ENCODE results near the gene SH3BGRL2.

SH3BGRL2 gene

DNA sequence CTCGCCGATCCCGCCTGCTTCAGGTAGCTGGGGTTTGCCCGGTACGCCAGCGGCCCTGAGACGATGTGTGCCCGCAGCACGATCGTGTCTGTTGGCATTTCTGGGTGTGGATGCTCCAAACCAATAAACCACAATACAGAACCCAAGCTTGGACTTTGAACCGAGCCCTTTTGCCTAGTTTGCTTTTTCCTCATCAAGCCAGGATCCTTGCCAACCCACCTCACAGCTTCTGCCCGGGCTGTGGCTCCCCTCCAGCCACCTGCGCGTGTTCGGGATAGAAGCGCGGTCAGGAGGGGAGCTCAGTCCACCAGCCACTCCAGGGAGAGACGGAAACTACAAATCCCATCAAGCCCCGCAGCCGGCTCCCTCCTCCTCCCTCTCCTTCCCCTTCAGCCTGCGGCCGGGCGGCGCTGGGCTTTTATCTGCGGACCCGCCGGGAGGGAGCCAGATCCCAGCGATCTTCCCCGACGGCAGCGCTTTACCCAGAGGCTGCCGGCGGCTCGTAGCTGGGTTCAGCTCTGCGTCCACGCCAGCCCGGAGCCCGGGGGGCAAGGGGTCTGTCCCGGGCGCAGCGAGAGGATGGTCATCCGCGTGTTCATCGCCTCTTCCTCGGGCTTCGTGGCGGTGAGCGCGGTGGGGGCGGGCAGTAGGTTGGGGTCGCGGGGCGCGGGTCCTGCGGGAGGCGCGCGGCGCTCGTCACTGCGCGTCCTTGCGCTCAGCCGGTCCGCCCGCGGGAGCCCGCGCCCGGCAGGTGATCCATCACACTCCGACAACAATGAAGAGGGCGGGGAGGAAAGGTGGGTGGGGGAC lies at the start of gene SH3BGRL2:
TSS of gene SH3BGRL2 (plus strand) at position 447 of the 810 bp plus-strand sequence. CDS start at position 580, 133 bp downstream.
- peak; percentile 44 for DNase-seq (ENCODE audit: low spot score)

DNA sequence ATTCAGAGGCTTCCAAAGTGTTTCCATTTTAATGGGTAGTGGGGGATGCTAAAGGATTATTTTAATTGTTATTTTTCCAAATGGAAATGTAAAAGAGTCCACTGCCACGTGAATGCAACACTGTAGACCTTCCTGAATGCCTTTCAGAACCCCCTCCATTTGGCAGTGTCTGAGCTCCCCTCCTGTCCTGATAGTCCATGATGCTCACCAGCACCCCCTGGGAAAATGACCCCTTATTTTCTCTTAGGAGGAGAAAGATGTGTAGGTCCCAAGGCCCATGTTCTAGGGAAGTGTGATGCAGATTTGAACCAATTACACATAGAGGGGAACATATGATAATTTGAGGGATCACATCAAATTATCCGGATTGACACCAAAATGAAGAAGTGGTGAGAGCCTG lies 46.8 kb upstream of the SH3BGRL2 start:
- no peak for DNase-seq (ENCODE audit: low spot score)

DNA sequence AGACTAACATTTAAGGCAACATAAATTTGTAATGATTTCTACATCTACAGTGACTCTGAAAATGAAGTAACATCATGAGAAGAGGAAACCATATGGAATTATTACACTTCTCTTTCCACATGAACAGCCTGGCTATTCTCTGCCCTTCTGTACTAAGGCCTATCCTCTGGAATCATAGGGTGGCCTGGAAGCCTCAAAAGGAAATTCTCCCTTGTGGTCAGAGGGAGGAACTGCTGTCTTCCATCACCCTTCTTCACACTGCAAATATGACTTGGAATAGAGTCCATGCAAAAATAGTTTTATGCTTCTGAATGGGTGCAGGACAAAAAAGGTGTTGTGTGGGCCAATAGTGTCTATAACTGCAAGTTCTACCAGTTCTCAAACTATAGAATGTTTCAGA lies 44.6 kb upstream of the SH3BGRL2 start:
- DNase-seq (ENCODE audit: low spot score), result peak; percentile 7

DNA sequence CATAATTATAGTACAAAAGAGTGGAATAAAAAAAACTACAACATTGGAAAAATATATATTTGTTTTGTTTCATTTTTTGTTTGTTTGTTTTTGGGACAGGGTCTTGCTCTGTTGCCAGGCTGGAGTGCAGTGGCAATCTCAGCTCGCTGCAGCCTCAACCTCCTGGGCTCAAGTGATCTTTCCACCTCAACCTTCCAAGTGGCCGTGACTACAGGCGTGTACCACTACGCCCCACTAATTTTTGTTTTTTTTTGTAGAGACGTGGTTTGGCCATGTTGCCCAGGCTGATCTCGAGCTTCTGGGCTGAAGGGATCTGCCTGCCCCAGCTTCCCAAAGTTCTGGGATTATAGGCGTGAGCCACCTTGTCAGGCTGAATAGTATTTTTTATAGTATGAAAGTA lies 41.4 kb upstream of the SH3BGRL2 start:
- no peak for DNase-seq (ENCODE audit: low spot score)

DNA sequence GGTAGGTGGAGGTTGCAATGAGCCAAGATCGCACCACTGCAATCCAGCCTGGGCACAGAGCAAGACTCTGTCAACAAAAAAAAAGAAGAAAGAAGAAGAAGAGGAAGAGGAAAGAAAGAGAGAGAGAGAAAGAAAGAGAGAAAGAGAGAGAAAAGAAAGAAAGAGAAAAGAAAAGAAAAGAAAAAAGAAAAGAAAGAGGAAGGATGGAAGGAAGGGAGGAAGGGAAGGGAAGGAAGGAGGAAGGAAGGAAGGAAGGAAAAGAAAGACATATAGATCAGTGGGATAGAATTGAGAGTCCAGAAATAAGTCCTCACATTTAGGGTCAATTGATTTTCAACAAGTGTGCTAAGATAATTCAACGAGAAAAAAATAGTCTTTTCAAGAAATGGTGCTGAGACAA lies 34.0 kb upstream of the SH3BGRL2 start:
- no peak for DNase-seq (ENCODE audit: low spot score)

DNA sequence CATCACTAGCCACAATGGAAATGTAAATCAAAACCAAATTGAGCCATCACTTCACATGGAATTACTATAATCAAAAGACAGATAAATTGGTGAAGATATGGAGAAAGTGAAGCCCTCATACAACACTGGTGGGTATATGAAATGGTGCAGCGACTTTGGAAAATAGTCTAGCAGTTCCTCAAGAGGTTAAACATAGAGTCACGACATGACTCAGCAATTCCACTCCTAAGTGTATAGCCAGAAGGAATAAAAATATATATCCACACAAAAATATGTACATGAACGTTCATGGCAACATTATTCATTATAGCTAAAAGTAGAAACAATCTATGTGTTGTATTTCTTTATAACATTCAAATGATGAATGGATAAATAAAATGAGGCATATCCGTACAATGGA lies 33.1 kb upstream of the SH3BGRL2 start:
- DNase-seq (ENCODE audit: low spot score), result no peak

DNA sequence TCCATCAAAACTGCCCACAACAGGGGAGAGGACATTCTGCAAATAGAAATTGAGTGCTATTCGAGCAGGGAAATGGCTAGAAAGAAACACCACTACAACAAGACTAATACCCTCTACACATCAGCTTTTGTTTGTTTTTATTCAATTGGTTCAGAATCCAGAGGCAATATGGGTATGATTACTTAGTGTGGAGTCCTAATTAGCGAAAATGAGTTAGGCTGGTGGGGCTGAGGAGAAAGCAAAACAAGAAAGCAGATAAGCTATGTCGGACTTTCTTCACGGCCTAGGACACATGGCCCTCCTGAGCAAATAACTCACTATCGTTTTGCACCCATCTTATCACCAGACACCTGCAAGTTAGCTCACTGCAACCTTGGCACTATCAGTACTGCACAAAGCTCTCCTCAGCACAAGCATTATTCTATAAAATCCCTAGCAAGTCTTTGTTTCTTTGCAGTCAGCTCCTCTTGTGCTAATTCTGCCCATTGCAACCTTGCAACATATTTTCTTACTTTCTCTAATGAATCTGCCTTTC lies 31.3 kb upstream of the SH3BGRL2 start:
- DNase-seq (ENCODE audit: low spot score), result no peak

DNA sequence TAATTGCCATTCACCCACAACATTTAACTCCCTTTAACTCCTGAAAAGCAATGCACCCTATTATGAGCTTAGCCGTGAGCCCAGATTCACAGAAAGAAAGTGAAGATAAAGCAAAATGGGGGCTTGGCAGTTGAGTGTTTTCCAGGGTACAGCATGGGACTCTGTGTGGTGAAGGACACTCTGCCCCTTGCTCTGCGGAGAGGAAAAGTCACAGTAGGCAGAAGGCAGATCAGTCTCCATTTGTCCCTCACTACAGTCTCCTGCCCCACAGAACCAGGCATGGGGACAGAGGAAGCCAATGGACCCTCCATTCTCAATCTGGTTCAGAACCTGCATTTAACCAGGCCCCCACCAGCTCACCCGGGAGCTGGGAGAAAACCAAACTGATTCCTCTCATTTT lies 30.8 kb upstream of the SH3BGRL2 start:
- no peak for DNase-seq (ENCODE audit: low spot score)

DNA sequence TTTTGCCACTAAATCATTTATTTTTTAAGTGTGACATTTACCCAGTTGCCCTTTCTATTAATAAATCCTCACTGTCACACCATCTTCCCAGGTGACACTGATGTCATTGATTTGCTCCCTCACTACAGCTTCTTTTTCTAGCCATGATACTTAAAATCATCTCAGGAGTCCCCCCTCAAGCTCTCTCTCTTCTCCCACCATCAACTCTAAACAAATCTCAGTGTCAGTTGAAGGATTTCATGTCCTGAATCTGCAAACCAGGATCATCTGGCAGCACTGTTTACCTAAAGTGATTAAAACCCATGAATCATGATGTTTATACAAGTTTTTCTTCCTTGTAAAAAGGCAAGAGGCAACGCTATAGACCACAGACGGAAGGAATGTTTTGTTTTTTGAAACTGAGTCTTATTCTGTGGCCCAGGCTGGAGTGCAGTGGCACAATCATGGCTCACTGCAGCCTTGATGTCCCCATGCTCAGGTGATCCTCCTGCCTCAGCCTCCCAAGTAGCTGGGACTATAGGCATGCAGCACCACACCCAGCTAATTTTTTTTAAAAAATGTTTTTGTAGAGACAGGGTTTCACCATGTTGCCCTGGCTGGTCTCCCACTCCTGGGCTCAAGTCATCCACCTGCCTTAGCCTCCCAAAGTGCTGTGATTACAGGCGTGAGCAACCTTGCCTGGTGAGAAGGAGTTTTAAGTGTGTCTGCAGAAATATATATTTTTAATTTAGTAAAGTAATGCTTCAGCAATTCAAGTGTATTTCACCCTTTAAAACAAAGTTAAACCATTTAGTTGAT lies 30.1 kb upstream of the SH3BGRL2 start:
- no peak for DNase-seq (ENCODE audit: low spot score)

DNA sequence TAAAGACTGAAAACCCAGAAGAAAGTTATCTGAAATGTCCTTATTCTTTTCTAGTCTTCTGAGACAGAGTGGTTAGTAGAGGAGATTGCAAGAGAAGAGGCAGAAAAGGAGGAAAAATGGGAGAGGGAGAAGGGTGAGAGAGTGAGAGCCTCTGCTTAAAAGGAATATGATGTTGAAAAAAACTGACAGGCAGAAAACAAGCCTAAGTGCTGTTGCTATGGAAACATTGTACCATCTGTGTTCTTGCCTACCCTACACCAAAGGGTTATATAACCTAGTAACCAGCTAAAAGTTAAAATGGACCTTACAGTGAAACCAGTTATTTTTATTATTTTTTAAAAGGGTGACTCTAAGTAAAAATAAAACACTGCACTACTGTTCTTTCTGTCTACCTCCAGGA lies 28.3 kb upstream of the SH3BGRL2 start:
- no peak for DNase-seq (ENCODE audit: low spot score)

DNA sequence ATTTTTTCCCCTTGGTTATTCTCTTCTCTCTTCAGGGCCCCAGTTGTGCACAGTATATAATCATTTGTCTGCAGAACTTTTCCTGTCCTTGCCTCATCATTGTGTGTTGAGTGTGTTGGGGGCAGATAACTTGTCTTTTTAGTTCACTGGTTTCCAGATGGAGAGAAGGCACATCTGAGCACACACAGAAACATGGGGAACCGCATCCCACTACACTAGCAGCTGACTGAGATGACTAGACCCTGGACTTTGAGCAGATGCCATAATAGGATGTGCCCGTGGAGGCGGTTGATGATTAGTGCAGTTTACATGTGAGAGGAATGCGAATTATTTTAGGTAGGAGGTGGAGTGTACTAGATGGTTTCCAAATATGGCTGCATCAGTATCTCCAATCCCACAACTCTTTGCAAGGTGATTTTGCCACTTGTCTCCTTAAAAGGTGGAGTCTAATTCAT lies 26.5 kb upstream of the SH3BGRL2 start:
- peak; percentile 21 for DNase-seq (ENCODE audit: low spot score)

DNA sequence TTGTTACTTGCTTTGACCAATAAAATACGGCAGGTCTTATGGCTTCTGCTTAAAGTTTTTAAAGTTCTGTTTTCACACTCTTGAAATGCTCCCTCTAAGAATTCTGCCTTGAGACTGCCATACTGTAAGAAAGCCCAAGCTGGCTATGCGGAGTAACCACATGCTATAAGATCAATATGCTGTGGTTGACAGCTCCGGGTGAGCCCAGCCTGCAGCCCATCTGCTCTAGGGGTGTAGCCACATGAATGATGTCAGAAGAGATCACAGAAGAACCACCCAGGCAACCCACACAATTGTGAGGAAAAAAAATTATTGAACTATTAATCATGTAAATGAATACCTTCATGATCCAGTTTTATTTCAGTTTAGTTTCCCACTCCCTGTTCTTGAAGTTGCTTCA lies 26.1 kb upstream of the SH3BGRL2 start:
- no peak for DNase-seq (ENCODE audit: low spot score)

DNA sequence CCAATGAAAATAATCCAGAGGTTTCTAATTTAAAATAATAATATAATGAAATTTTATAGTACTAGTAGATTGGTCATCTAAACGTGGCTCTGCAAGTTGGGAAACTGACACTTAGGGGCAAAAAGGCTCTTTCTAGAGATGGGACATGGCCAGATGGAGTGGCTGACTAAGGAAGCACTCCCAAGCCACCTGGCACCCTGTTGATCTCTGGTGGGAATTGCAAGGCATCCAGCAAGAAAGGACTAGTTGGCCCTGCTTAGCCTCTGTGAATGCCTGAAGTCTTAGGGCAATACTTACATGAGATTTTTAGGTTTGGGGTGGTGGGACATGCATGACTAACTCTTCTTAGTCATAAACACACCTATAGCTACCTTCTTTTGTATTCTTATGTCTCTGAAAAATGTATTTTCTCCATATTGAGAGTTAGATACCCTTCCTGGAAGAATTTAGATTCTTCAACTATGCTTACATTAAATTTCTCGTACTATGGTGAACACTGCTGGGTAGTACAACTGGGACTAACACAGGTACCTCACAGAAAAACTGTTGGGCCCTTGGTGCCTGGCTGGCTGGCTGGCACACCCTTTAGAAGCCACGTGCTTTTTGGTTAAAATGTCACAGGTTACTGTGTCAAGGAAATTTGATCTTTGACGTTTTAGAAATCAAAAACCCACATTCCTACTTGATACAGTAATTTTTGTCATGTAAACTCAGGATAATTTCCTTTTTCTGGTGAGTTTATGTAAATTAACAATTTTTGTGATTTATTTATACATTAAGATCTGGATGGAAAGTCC lies 25.0 kb upstream of the SH3BGRL2 start:
- no peak for DNase-seq (ENCODE audit: low spot score)

DNA sequence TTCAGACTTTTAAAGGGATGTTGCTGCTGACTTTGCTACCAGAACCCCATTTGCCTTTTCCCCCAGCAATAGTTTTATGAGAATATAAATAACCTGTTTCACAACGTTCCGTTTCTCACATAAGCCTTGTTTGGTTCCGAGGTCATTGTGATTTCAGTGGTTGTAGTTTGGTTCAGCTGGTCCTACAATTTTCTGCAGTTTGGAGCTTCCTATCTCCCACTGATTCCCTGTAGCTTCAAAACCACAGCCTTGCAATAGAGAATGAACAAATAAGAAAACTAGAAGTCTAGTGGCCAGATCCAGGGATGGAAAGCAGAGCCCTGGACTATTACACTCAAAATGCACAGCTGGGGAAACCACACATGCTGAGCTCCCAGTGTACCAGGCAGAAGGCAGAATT lies 24.1 kb upstream of the SH3BGRL2 start:
- DNase-seq (ENCODE audit: low spot score), result no peak

DNA sequence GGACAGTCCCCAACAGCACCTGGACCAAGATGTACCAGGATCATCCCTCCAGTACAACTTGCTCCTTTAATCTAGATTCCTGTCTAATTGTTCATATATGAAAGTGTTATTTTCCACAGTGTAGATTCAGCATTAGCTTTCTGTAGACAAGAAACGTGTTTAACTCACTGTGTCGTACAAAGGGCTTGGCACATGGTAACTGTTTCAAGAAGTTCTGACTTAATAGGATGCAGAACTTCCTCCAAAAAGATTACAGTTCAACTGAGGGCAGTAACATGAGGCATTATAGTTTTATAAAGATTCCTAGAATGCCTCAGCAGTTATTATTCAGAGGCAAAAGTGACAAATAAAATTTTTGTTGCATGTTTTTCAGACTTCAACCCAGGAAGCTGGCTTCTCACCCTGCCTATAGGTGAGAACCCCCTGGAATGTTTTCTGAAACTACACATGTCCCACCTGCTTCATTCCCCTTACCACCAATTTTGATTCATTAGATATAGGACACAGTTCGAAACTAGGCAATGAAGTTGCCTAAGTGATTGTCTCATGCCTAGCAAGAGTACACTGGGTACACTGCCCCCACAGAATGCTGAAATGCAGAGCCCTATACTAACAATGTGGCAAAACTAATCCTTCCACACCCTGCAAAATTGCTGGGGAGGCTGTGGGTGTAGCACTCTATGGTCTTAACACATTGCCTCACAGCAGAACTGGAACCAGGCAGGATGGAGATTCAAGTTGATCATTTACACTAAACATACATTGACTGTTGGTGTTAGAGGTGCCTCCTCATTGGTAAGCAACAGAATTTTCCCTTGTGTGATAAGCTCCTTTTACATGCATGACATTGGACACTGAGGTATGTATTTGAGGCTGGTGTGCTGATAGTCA lies 22.6 kb upstream of the SH3BGRL2 start:
- DNase-seq (ENCODE audit: low spot score), result no peak

DNA sequence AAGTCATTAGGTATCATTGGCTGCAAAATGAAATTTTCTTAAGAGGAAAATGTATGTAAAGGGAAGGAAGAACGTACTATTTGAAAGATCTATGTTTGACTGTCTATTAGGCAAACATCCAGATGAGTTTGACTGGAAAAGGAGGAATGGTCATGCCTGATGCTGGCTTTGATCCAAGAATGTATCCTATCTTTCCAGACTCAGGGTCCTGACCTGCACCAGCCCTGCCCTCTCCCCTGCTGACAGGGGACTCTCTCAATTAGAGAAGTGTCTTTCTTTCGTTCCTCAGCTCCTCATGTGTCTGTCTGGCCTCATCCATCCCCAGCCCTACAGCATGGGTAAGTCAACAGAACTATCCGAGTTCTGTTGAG lies 21.9 kb upstream of the SH3BGRL2 start:
- DNase-seq (ENCODE audit: low spot score), result no peak

DNA sequence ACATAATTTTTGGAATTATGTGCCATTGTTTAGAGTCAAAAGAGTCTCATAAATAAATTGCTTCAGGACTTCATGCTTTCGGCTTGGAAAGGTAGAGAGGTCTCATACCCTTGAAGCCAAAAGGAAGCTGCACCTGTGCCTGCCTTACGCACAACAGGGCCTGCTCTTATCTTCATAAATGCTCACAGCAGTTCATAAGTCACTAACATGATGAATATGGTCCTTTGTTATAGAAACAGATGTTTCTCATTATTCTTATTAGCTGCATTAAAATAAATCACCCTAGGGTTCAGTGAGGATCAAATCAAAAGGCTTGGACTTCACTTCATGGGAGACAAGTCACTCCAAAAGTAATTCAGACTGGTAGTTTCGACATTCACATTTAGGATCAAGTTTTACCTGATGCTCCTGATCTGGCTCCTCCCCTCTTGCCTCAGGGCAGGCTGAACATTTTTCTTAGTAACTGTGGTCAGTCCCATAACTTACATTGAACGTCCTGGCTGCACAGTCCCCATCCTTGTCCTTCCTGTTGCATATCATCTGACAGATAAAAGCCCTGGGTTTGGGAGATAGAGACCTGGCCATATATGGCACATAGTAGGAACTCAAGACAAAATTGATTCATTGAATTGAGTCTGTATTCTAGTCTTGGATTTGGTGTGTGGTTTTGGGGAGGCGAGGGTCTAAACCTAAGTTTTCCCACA lies 20.7 kb upstream of the SH3BGRL2 start:
- DNase-seq (ENCODE audit: low spot score), result no peak

DNA sequence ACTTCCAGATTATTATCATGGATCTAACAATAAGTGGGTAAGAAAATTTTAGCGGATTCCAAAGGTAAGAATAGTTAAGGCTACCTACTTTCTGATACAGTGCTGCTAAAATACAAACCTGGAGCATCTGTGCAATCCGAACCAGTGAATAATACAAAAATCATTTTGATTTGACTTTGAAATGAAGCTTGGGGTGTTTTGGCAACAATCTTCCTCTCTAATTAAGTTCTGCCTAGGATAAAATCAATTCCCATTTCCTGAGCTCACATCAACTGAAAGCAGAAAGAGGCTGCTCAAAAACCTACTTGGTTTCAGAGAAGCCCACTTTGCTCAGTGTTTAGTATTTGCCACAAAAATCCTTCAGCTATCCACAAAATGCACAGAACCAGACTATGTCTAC lies 18.7 kb upstream of the SH3BGRL2 start:
- no peak for DNase-seq (ENCODE audit: low spot score)

DNA sequence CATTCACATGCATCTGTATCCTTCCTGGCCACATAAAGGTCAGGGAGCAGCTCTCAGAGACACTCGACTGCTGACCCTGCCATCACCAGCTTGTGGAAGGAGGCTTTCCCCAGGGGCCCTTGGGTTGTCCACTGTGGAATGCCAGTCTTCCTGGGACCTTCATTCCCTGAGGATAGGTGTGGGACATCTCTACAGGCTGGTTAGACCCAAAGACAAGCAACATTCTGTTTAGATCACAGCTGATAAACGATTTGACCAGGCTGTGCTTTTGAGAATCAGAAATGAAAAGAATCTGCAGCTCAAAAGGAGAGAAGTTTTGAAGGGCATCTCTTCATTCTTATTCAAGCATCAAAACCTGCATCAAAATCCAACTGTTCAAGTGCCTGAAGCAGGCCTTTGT lies 18.2 kb upstream of the SH3BGRL2 start:
- no peak for DNase-seq (ENCODE audit: low spot score)

DNA sequence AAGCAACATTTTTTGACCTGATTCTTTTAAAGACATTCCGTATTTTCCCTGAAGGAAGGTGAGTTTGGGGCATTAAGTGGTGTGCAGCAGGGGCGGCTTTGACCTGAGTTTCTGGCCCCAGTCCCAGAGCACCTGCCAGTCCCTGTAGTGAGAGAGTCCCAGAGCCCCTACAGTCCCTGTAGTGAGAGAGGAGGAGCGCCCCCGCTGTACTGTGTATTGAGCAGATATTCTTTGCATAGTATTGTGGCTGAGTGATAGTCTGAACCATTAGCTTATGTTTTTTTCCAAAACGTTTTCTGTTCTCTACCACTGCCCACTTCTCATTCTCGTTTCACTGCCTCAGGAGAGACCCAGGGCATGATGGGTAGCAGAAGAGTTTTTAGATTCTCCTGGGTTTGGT lies 17.2 kb upstream of the SH3BGRL2 start:
- no peak for DNase-seq (ENCODE audit: low spot score)

Measured in hematopoietic multipotent progenitor cell treated with erythropoietin and hydrocortisone succinate and interleukin-3 and kit ligand, for 15 days (in vitro differentiated cells).